HEK293 (cell line): Measurements from ENCODE around the gene TIAM2.
"Not testable (repeated sequence)": the region's sequence is repeated elsewhere in the genome, so short reads cannot be mapped to it uniquely, and the experiment has no call there.

Source experiments
- CTCF ChIA-PET: fragments of 350-600 bp; formaldehyde crosslinking; extraction: SDS; loops from one replicate; lab custom pipeline; 2021; ENCODE audit warnings: antibody characterized with exemption; lab: Yijun Ruan, JAX
- POLR2A ChIA-PET: fragments of 300-600 bp; formaldehyde crosslinking; extraction: SDS; loops from one replicate; lab custom pipeline; 2020; ENCODE audit warnings: antibody characterized with exemption, inconsistent platforms; lab: Yijun Ruan, JAX
- H3K27ac ChIP-seq: fragments of 200-500 bp; sonication (Bioruptor generic); 2 replicates; pipeline ENCODE4 v1.5.1; 2014; ENCODE audit warnings: low read depth, low read length, control low read depth, inconsistent platforms; ENCODE audit errors: extremely low read depth
- H3K36me3 ChIP-seq, 2 experiments: fragments of 200-500 bp in 1 of 2; sonication (Bioruptor generic) in 1 of 2; 1 replicate in 1 of 2; 2 replicates in 1 of 2; pipeline ENCODE4 v1.5.1; 2014 to 2017; ENCODE audit warnings: inconsistent platforms in 2 of 2, low read length in 2 of 2; ENCODE audit not compliant: control insufficient read depth in 2 of 2, insufficient read depth in 1 of 2
- H3K4me1 ChIP-seq: fragments of 200-500 bp; sonication (Bioruptor generic); 2 replicates; pipeline ENCODE4 v1.5.1; 2014; ENCODE audit warnings: mild to moderate bottlenecking, low read length, inconsistent platforms; ENCODE audit not compliant: control insufficient read depth, insufficient read depth
- H3K4me3 ChIP-seq: 2 replicates; pipeline ENCODE4 v1.5.1; 2011; ENCODE audit warnings: low read depth, mild to moderate bottlenecking, control low read depth, low read length, moderate library complexity
- H3K9me3 ChIP-seq: fragments of 200-500 bp; sonication (Bioruptor generic); 2 replicates; pipeline ENCODE4 v1.5.1; 2014; ENCODE audit warnings: low read depth, low read length, inconsistent platforms; ENCODE audit not compliant: control insufficient read depth, insufficient read depth
- HOXA7 ChIP-seq: sonication (generic); formaldehyde crosslinking; IDR thresholded peaks from 2 replicates; pipeline ENCODE4 v1.8.1; 2022; ENCODE audit warnings: missing genetic modification reagents, borderline replicate concordance
- KLF16 ChIP-seq: fragments of 450-650 bp; formaldehyde crosslinking; IDR thresholded peaks from 2 replicates; pipeline ENCODE4 v1.5.1; 2017; ENCODE audit warnings: missing biosample characterization, missing genetic modification characterization
- MYNN ChIP-seq: fragments of 450-650 bp; formaldehyde crosslinking; IDR thresholded peaks from 2 replicates; pipeline ENCODE4 v1.5.1; 2016; ENCODE audit warnings: missing biosample characterization, missing genetic modification characterization, borderline replicate concordance
- SETDB1 ChIP-seq: IDR thresholded peaks from one replicate; pipeline ENCODE4 v1.6.1; 2017; ENCODE audit warnings: mild to moderate bottlenecking, low read length, moderate library complexity, mixed read lengths; ENCODE audit not compliant: insufficient read length
- ZBTB17 ChIP-seq: fragments of 450-650 bp; formaldehyde crosslinking; IDR thresholded peaks from 2 replicates; pipeline ENCODE4 v1.5.1; 2016; ENCODE audit warnings: missing biosample characterization, missing genetic modification characterization
- ZBTB49 ChIP-seq: fragments of 450-650 bp; formaldehyde crosslinking; IDR thresholded peaks from 2 replicates; pipeline ENCODE4 v1.5.1; 2016; ENCODE audit warnings: missing biosample characterization, missing genetic modification characterization, low read depth
- ZNF2 ChIP-seq: fragments of 450-650 bp; formaldehyde crosslinking; IDR thresholded peaks from 2 replicates; pipeline ENCODE4 v1.5.1; 2016; ENCODE audit warnings: missing biosample characterization, missing genetic modification characterization
- ZNF221 ChIP-seq: fragments of 450-650 bp; formaldehyde crosslinking; IDR thresholded peaks from 2 replicates; pipeline ENCODE4 v1.5.1; 2017; ENCODE audit warnings: missing biosample characterization, missing genetic modification characterization, borderline replicate concordance
- ZNF248 ChIP-seq: fragments of 450-650 bp; formaldehyde crosslinking; IDR thresholded peaks from 2 replicates; pipeline ENCODE4 v1.5.1; 2017; ENCODE audit warnings: missing biosample characterization, missing genetic modification characterization
- ZNF292 ChIP-seq: fragments of 450-650 bp; formaldehyde crosslinking; IDR thresholded peaks from 2 replicates; pipeline ENCODE4 v1.5.1; 2016; ENCODE audit warnings: low read depth, missing biosample characterization, missing genetic modification characterization, borderline replicate concordance
- ZNF324 ChIP-seq: fragments of 450-650 bp; formaldehyde crosslinking; IDR thresholded peaks from 2 replicates; pipeline ENCODE4 v1.5.1; 2016; ENCODE audit warnings: missing biosample characterization, missing genetic modification characterization
- ZNF341 ChIP-seq: fragments of 450-650 bp; formaldehyde crosslinking; IDR thresholded peaks from 2 replicates; pipeline ENCODE4; 2016; ENCODE audit warnings: low read depth, missing biosample characterization, missing genetic modification characterization
- ZNF473 ChIP-seq: fragments of 450-650 bp; formaldehyde crosslinking; IDR thresholded peaks from 2 replicates; pipeline ENCODE4 v1.5.1; 2017; ENCODE audit warnings: missing biosample characterization, missing genetic modification characterization
- ZNF544 ChIP-seq: fragments of 450-650 bp; formaldehyde crosslinking; IDR thresholded peaks from 2 replicates; pipeline ENCODE4 v1.5.0; 2017; ENCODE audit warnings: missing biosample characterization, missing genetic modification characterization
- ZNF585B ChIP-seq: fragments of 450-650 bp; formaldehyde crosslinking; IDR thresholded peaks from 2 replicates; pipeline ENCODE4 v1.5.1; 2016; ENCODE audit warnings: missing biosample characterization, missing genetic modification characterization
- ZNF621 ChIP-seq: fragments of 450-650 bp; formaldehyde crosslinking; IDR thresholded peaks from 2 replicates; pipeline ENCODE4 v1.5.1; 2017; ENCODE audit warnings: missing biosample characterization, missing genetic modification characterization
- ZNF747 ChIP-seq: fragments of 450-650 bp; formaldehyde crosslinking; IDR thresholded peaks from 2 replicates; pipeline ENCODE4 v1.5.1; 2016; ENCODE audit warnings: missing biosample characterization, missing genetic modification characterization
- ZNF843 ChIP-seq: fragments of 450-650 bp; formaldehyde crosslinking; IDR thresholded peaks from 2 replicates; pipeline ENCODE4 v1.5.1; 2016; ENCODE audit warnings: missing biosample characterization, missing genetic modification characterization
- ZSCAN23 ChIP-seq: fragments of 450-650 bp; formaldehyde crosslinking; IDR thresholded peaks from 2 replicates; pipeline ENCODE4 v1.5.1; 2016; ENCODE audit warnings: missing biosample characterization, missing genetic modification characterization
- ZSCAN5A ChIP-seq: fragments of 450-650 bp; formaldehyde crosslinking; IDR thresholded peaks from 2 replicates; pipeline ENCODE4 v1.5.1; 2016; ENCODE audit warnings: missing biosample characterization, missing genetic modification characterization
- TF ChIP-seq, protein P1 (sequence below): fragments of 450-650 bp; formaldehyde crosslinking; IDR thresholded peaks from 2 replicates; pipeline ENCODE4 v1.5.1; 2016; ENCODE audit warnings: missing biosample characterization, missing genetic modification characterization
- TF ChIP-seq, protein P2 (sequence below): fragments of 450-650 bp; formaldehyde crosslinking; IDR thresholded peaks from 2 replicates; pipeline ENCODE4 v1.5.1; 2016; ENCODE audit warnings: missing biosample characterization, missing genetic modification characterization, borderline replicate concordance

TIAM2 gene

DNA sequence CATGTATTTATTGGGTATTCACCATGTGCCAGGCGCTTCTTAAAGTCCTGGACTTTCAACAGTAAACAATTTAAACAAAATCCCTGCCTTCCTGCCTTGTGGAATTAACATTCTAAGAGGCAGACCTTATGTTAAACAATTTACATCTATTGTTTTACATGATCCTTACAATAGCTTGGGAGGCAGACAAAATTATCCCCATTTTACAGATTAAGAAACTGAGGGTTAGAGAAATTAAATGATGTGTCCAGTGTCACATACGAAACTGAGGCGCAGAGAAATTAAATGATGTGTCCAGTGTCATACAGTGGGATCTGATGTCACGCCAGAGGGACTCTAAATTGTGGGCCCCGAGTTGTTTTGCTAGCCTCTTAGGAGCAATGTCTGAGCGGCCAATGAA, 105.5 kb downstream of the TIAM2 start:
- POLR2A ChIA-PET: no interaction called here
- no peak overlapping the region for H3K27ac ChIP-seq

GRCh38 chr6:155103083-155103645, 108.0 kb downstream of the TIAM2 start:
- ChIA-PET CTCF (interaction anchor here (0.6 kb wide), 1 partner anchor 14 kb away, joined by 4 read pairs; no protein-coding TSS in a partner anchor), POLR2A (interaction anchor here (0.7 kb wide), 1 partner anchor 49 kb away, joined by 3 read pairs; no protein-coding TSS in a partner anchor)
- not testable (repeated sequence) for H3K4me3 ChIP-seq, H3K9me3 ChIP-seq, H3K4me1 ChIP-seq, H3K27ac ChIP-seq, H3K36me3 ChIP-seq

More for the DNA sequence above, 105.5 kb downstream of the TIAM2 start:
- Histone ChIP-seq H3K36me3 (no peaks in the 10 kb centered on the region; a peak in 1 of 3 replicates), H3K4me1 (no peaks in the 10 kb centered on the region), H3K9me3 (no peaks in the 10 kb centered on the region), H3K4me3 (no peak overlapping the region)
- CTCF ChIA-PET: no interaction called here
- no peak for TF ChIP-seq ZNF341
- TF ChIP-seq, protein P1, sequence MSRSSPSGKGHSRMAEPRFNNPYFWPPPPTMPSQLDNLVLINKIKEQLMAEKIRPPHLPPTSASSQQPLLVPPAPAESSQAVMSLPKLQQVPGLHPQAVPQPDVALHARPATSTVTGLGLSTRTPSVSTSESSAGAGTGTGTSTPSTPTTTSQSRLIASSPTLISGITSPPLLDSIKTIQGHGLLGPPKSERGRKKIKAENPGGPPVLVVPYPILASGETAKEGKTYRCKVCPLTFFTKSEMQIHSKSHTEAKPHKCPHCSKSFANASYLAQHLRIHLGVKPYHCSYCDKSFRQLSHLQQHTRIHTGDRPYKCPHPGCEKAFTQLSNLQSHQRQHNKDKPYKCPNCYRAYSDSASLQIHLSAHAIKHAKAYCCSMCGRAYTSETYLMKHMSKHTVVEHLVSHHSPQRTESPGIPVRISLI (tag by site-specific recombination): no peak
- TF ChIP-seq ZSCAN5A: no peak
- TF ChIP-seq, protein P2, sequence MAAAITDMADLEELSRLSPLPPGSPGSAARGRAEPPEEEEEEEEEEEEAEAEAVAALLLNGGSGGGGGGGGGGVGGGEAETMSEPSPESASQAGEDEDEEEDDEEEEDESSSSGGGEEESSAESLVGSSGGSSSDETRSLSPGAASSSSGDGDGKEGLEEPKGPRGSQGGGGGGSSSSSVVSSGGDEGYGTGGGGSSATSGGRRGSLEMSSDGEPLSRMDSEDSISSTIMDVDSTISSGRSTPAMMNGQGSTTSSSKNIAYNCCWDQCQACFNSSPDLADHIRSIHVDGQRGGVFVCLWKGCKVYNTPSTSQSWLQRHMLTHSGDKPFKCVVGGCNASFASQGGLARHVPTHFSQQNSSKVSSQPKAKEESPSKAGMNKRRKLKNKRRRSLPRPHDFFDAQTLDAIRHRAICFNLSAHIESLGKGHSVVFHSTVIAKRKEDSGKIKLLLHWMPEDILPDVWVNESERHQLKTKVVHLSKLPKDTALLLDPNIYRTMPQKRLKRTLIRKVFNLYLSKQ: no peak
- no peak for TF ChIP-seq ZNF221 (tag by site-specific recombination)
- no peak for TF ChIP-seq SETDB1
- TF ChIP-seq ZSCAN23 (tag by site-specific recombination): no peak
- TF ChIP-seq ZNF621: no peak
- TF ChIP-seq KLF16 (tag by site-specific recombination): no peak
- no peak for TF ChIP-seq ZNF2 (tag by site-specific recombination)
- TF ChIP-seq ZNF843 (tag by site-specific recombination): no peak
- no peak for TF ChIP-seq ZNF585B
- TF ChIP-seq ZNF292: no peak

DNA sequence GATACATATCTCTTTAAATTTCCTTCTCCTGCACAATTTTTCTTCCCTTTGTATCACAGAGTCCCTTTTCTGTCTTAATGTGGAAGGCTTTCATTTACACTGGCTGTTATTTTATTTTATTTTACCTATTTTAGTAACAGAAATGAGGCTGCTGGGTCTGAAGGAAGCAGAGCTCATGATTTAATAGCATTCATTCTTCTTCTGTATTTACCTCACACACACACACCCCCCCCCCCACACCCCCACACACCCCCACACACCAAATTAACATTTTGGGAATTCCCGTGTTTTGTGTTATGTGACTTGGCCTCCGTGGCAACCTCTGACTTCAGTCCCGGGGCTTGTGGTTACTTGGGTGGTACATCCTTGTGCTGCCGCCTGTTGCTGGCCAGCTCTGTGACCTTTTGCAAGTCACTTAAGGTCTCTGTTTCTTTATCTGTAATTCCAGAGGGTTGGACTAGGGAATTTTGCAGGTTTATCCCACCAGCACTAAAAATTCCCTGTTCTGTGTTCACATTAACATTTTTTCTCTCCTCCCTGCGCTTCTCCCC, 108.8 kb downstream of the TIAM2 start:
- Histone ChIP-seq H3K4me1 (no peaks in the 10 kb centered on the region), H3K9me3 (no peaks in the 10 kb centered on the region), H3K4me3 (no peak overlapping the region), H3K27ac (no peak overlapping the region), H3K36me3 (no peaks in the 10 kb centered on the region; a peak in 1 of 3 replicates)
- ChIA-PET CTCF (interaction anchor here (1.1 kb wide), 1 partner anchor 176 kb away, joined by 6 read pairs; no protein-coding TSS in a partner anchor), POLR2A (no interaction called here)
- TF ChIP-seq ZNF221 (tag by site-specific recombination): no peak
- TF ChIP-seq ZNF248: no peak
- TF ChIP-seq MYNN (tag by site-specific recombination): no peak
- no peak for TF ChIP-seq ZBTB17
- TF ChIP-seq ZNF747 (tag by site-specific recombination): no peak
- TF ChIP-seq ZNF473: no peak
- TF ChIP-seq ZNF544: no peak
- no peak for TF ChIP-seq HOXA7 (CRISPR knock-in tag)
- no peak for TF ChIP-seq ZBTB49 (tag by site-specific recombination)
- no peak for TF ChIP-seq ZNF324 (tag by site-specific recombination)
